ACHN (cell line): ENCODE data around the gene CELF2.
A peak's percentile ranks its signal among the peaks of the same experiment; 100 is the strongest.

ENCODE experiments used
- DNase-seq: peaks from one replicate; pipeline ENCODE4 v3.0.0-alpha.2; 2015
- in situ Hi-C: cut with HindIII; loops from 2 replicates; pipeline ENCODE4 v1.10.0; 2017; ENCODE audit warnings: low sequenced_read_pairs, low pct_ligation_motif_present, low pct_unique_long_range_greater_than_20kb

The CELF2 gene

GRCh38 chr10:11045995-11046775 is 28.5 kb downstream of the CELF2 start:
- in situ Hi-C loops = no loop called here
- no peak for DNase-seq

- in situ Hi-C loops = no loop called here
- DNase-seq = no peak
These were observed 29.1 kb downstream of the CELF2 start for GRCh38 chr10:11046776-11047160.

- in situ Hi-C loops = no loop called here
- no peak for DNase-seq
These were observed 31.1 kb downstream of the CELF2 start for GRCh38 chr10:11048707-11049278.

GRCh38 chr10:11049806-11050205 is 32.1 kb downstream of the CELF2 start:
- in situ Hi-C loops = no loop called here
- no peak for DNase-seq

- in situ Hi-C loops = no loop called here
- no peak for DNase-seq
These were observed 32.9 kb downstream of the CELF2 start for GRCh38 chr10:11050301-11051287.

GRCh38 chr10:11057018-11057417 is 39.3 kb downstream of the CELF2 start:
- in situ Hi-C loops = no loop called here
- no peak for DNase-seq

- in situ Hi-C loops = no loop called here
- no peak for DNase-seq
These were observed 39.8 kb downstream of the CELF2 start for GRCh38 chr10:11057448-11057847.

- DNase-seq = peak; percentile 43
- in situ Hi-C loops = no loop called here
These were observed 40.3 kb downstream of the CELF2 start for GRCh38 chr10:11057994-11058393.

- DNase-seq = peak; percentile 29
- in situ Hi-C loops = no loop called here
These were observed 41.3 kb downstream of the CELF2 start for GRCh38 chr10:11058965-11059364.

GRCh38 chr10:11063856-11064255 is 46.2 kb downstream of the CELF2 start:
- DNase-seq = no peak
- in situ Hi-C loops = no loop called here

GRCh38 chr10:11064832-11065231 is 47.2 kb downstream of the CELF2 start:
- in situ Hi-C loops = no loop called here
- no peak for DNase-seq

- DNase-seq = no peak
- in situ Hi-C loops = no loop called here
These were observed 47.9 kb downstream of the CELF2 start for GRCh38 chr10:11065567-11065966.

- in situ Hi-C loops = no loop called here
These were observed 48.8 kb downstream of the CELF2 start for GRCh38 chr10:11066520-11066919.

GRCh38 chr10:11068861-11069633 is 51.4 kb downstream of the CELF2 start:
- DNase-seq = no peak
- in situ Hi-C loops = no loop called here

More at GRCh38 chr10:11066520-11066919, 48.8 kb downstream of the CELF2 start:
- no peak for DNase-seq

GRCh38 chr10:11073410-11073809 is 55.7 kb downstream of the CELF2 start:
- in situ Hi-C loops = no loop called here
- DNase-seq = no peak

- no peak for DNase-seq
- in situ Hi-C loops = no loop called here
These were observed 57.0 kb downstream of the CELF2 start for GRCh38 chr10:11074536-11075267.

GRCh38 chr10:11076221-11076620 is 58.5 kb downstream of the CELF2 start:
- no peak for DNase-seq
- in situ Hi-C loops = no loop called here

- in situ Hi-C loops = no loop called here
These were observed 62.9 kb downstream of the CELF2 start for GRCh38 chr10:11080564-11080984.

More at GRCh38 chr10:11080564-11080984, 62.9 kb downstream of the CELF2 start:
- DNase-seq = no peak
